Inflammatory macrophage treated with lipopolysaccharide for 1 hour (primary cell): Measurements from ENCODE around the gene CEACAM20.
"Not testable (repeated sequence)": the region's sequence is repeated elsewhere in the genome, so short reads cannot be mapped to it uniquely, and the experiment has no call there.

Source experiments
- DNase-seq, 2 donors: peaks; one replicate each; pipeline ENCODE4 v3.0.0-alpha.2; 2020 to 2022

The CEACAM20 gene

GRCh38 chr19:44529536-44529935 is at the start of gene CEACAM20:
Gene CEACAM20 (minus strand): TSS chr19:44529675. CDS start chr19:44529509, 166 bp downstream.
- DNase-seq, result no peak

- DNase-seq, result no peak
Measured at GRCh38 chr19:44577566-44577874, 48.0 kb upstream of the CEACAM20 start.

GRCh38 chr19:44576843-44577565 is 47.5 kb upstream of the CEACAM20 start:
- no peak for DNase-seq

GRCh38 chr19:44575116-44575700 is 45.7 kb upstream of the CEACAM20 start:
- no peak for DNase-seq

- no peak for DNase-seq
Measured at GRCh38 chr19:44574186-44574950, 44.9 kb upstream of the CEACAM20 start.

GRCh38 chr19:44573627-44574026 is 44.2 kb upstream of the CEACAM20 start:
- no peak for DNase-seq

- no peak for DNase-seq
Measured at GRCh38 chr19:44573183-44573582, 43.7 kb upstream of the CEACAM20 start.

GRCh38 chr19:44572581-44572900 is 43.1 kb upstream of the CEACAM20 start:
- peak; percentile 39 to 57 for DNase-seq

GRCh38 chr19:44571830-44572580 is 42.5 kb upstream of the CEACAM20 start:
- DNase-seq, result no peak

GRCh38 chr19:44570984-44571684 is 41.7 kb upstream of the CEACAM20 start:
- peak; percentile 67 to 98 for DNase-seq

GRCh38 chr19:44570603-44570983 is 41.1 kb upstream of the CEACAM20 start:
- DNase-seq, result no peak

- DNase-seq, result no peak
Measured at GRCh38 chr19:44567745-44568144, 38.3 kb upstream of the CEACAM20 start.

- peak; percentile 28 to 31 for DNase-seq
Measured at GRCh38 chr19:44566984-44567383, 37.5 kb upstream of the CEACAM20 start.

GRCh38 chr19:44563086-44563655 is 33.7 kb upstream of the CEACAM20 start:
- not testable (repeated sequence) for DNase-seq

GRCh38 chr19:44557933-44558332 is 28.5 kb upstream of the CEACAM20 start:
- DNase-seq, result no peak

GRCh38 chr19:44554641-44555246 is 25.3 kb upstream of the CEACAM20 start:
- no peak for DNase-seq

GRCh38 chr19:44553478-44554171 is 24.1 kb upstream of the CEACAM20 start:
- DNase-seq, result no peak

- peak; percentile 39 to 84 for DNase-seq
Measured at GRCh38 chr19:44552324-44552723, 22.8 kb upstream of the CEACAM20 start.

- no peak for DNase-seq
Measured at GRCh38 chr19:44551850-44552249, 22.4 kb upstream of the CEACAM20 start.

GRCh38 chr19:44550976-44551375 is 21.5 kb upstream of the CEACAM20 start:
- not testable (repeated sequence) for DNase-seq

- no peak for DNase-seq
Measured at GRCh38 chr19:44549507-44549906, 20.0 kb upstream of the CEACAM20 start.
